Activated CD4-positive, alpha-beta memory T cell treated with anti-CD3 and anti-CD28 coated beads for 36 hours (primary cell): Measurements from ENCODE around the gene P3H2. TPM values are rescaled to one million over a fixed set of nuclear protein-coding genes. Genes with fewer than 3 reads are reported as not detected.

Experiments used
- CTCF ChIA-PET: fragments of 350-600 bp; sonication (Branson Sonifier 250); formaldehyde crosslinking; loops from one replicate; lab custom pipeline; 2021; ENCODE audit warnings: antibody characterized with exemption, inconsistent platforms; lab: Charles Lee
- POLR2A ChIA-PET: fragments of 350-600 bp; sonication (Branson Sonifier 250); formaldehyde crosslinking; loops from one replicate; lab custom pipeline; 2021; ENCODE audit warnings: antibody characterized with exemption; lab: Charles Lee
- DNase-seq: peaks from one replicate; pipeline ENCODE4 v3.0.0-alpha.2; 2020
- H3K27ac Mint-ChIP-seq: one replicate; pipeline ENCODE4 v1.8.0; 2021; ENCODE audit warnings: mixed read lengths
- H3K27me3 Mint-ChIP-seq: one replicate; pipeline ENCODE4 v1.8.0; 2021; ENCODE audit warnings: mixed read lengths
- H3K36me3 Mint-ChIP-seq: one replicate; pipeline ENCODE4 v1.8.0; 2021; ENCODE audit warnings: mixed read lengths
- H3K4me1 Mint-ChIP-seq: one replicate; pipeline ENCODE4 v1.8.0; 2021; ENCODE audit warnings: low read depth, mixed read lengths
- H3K4me3 Mint-ChIP-seq: one replicate; pipeline ENCODE4 v1.8.0; 2021; ENCODE audit warnings: mild to moderate bottlenecking, mixed read lengths
- H3K9me3 Mint-ChIP-seq: one replicate; pipeline ENCODE4 v1.8.0; 2021; ENCODE audit warnings: mixed read lengths
- intact Hi-C: fragments of 100-400 bp; cut with micrococcal nuclease; formaldehyde crosslinking; loops from one replicate; pipeline ENCODE4 v1.15.1; 2023
- total RNA-seq, 2 experiments: library from RNA; stranded (reverse); gene quantifications; one replicate each; pipeline ENCODE4 v1.2.3, GENCODE V29; 2021

The P3H2 gene
- total RNA-seq, 2 experiments from 2014 or later: not detected

- ChIA-PET CTCF (no interaction called here), POLR2A (no interaction called here)
- Mint-ChIP-seq H3K9me3 (no peaks in the 10 kb centered on the region), H3K4me3 (no peak overlapping the region), H3K36me3 (no peaks in the 10 kb centered on the region), H3K27ac (no peak overlapping the region), H3K4me1 (no peaks in the 10 kb centered on the region), H3K27me3 (peaks cover 9% of the 10 kb centered on the region)
- no peak for DNase-seq
- intact Hi-C loops: no loop called here
Observed at GRCh38 chr3:190041333-190042041, 79.2 kb downstream of the P3H2 start.

GRCh38 chr3:190040145-190040544 is 80.6 kb downstream of the P3H2 start:
- H3K4me1 Mint-ChIP-seq: no peaks in the 10 kb centered on the region
- H3K4me3 Mint-ChIP-seq: no peak overlapping the region
- no peaks in the 10 kb centered on the region for H3K9me3 Mint-ChIP-seq
- CTCF ChIA-PET: no interaction called here
- peaks cover 14% of the 10 kb centered on the region for H3K27me3 Mint-ChIP-seq
- no peak for DNase-seq
- no peaks in the 10 kb centered on the region for H3K36me3 Mint-ChIP-seq
- intact Hi-C loops: no loop called here
- no peak overlapping the region for H3K27ac Mint-ChIP-seq
- POLR2A ChIA-PET: no interaction called here

- DNase-seq: no peak
- intact Hi-C loops: no loop called here
- Mint-ChIP-seq H3K4me1 (no peaks in the 10 kb centered on the region), H3K36me3 (no peaks in the 10 kb centered on the region), H3K27me3 (peaks cover 14% of the 10 kb centered on the region), H3K9me3 (no peaks in the 10 kb centered on the region), H3K4me3 (no peak overlapping the region), H3K27ac (no peak overlapping the region)
- POLR2A ChIA-PET: no interaction called here
- CTCF ChIA-PET: no interaction called here
Observed at GRCh38 chr3:190038050-190038933, 82.4 kb downstream of the P3H2 start.

GRCh38 chr3:190036631-190037030 is 84.1 kb downstream of the P3H2 start:
- Mint-ChIP-seq H3K4me1 (no peaks in the 10 kb centered on the region), H3K27ac (no peak overlapping the region), H3K27me3 (peaks cover 14% of the 10 kb centered on the region), H3K36me3 (no peaks in the 10 kb centered on the region), H3K9me3 (no peaks in the 10 kb centered on the region), H3K4me3 (no peak overlapping the region)
- intact Hi-C loops: no loop called here
- CTCF ChIA-PET: no interaction called here
- POLR2A ChIA-PET: no interaction called here
- DNase-seq: no peak

GRCh38 chr3:190034446-190034845 is 86.3 kb downstream of the P3H2 start:
- ChIA-PET CTCF (no interaction called here), POLR2A (no interaction called here)
- DNase-seq: no peak
- intact Hi-C loops: no loop called here
- Mint-ChIP-seq H3K9me3 (no peaks in the 10 kb centered on the region), H3K4me1 (no peaks in the 10 kb centered on the region), H3K36me3 (no peaks in the 10 kb centered on the region), H3K27ac (no peak overlapping the region), H3K4me3 (no peak overlapping the region), H3K27me3 (peaks cover 9% of the 10 kb centered on the region)

- Mint-ChIP-seq H3K4me3 (no peak overlapping the region), H3K27ac (no peak overlapping the region), H3K4me1 (no peaks in the 10 kb centered on the region), H3K27me3 (peaks cover 10% of the 10 kb centered on the region), H3K9me3 (no peaks in the 10 kb centered on the region), H3K36me3 (no peaks in the 10 kb centered on the region)
- intact Hi-C loops: no loop called here
- POLR2A ChIA-PET: no interaction called here
- no peak for DNase-seq
- CTCF ChIA-PET: no interaction called here
Observed at GRCh38 chr3:190032923-190033322, 87.8 kb downstream of the P3H2 start.

- Mint-ChIP-seq H3K36me3 (no peaks in the 10 kb centered on the region), H3K4me3 (no peak overlapping the region), H3K9me3 (no peaks in the 10 kb centered on the region), H3K27ac (no peak overlapping the region), H3K27me3 (peaks cover 11% of the 10 kb centered on the region), H3K4me1 (no peaks in the 10 kb centered on the region)
- ChIA-PET CTCF (no interaction called here), POLR2A (interaction anchor here (0.7 kb wide), 1 partner anchor 10 kb away, joined by 7 read pairs; no protein-coding TSS in a partner anchor)
- DNase-seq: no peak
- intact Hi-C loops: no loop called here
Observed at GRCh38 chr3:190031887-190032752, 88.6 kb downstream of the P3H2 start.

GRCh38 chr3:190027116-190027515 is 93.6 kb downstream of the P3H2 start:
- peaks cover 4% of the 10 kb centered on the region for H3K27me3 Mint-ChIP-seq
- intact Hi-C loops: no loop called here
- H3K27ac Mint-ChIP-seq: no peak overlapping the region
- no peak for DNase-seq
- no peak overlapping the region for H3K4me3 Mint-ChIP-seq
- ChIA-PET CTCF (no interaction called here), POLR2A (no interaction called here)
- H3K9me3 Mint-ChIP-seq: no peaks in the 10 kb centered on the region
- no peaks in the 10 kb centered on the region for H3K4me1 Mint-ChIP-seq
- no peaks in the 10 kb centered on the region for H3K36me3 Mint-ChIP-seq

GRCh38 chr3:190026154-190026553 is 94.5 kb downstream of the P3H2 start:
- Mint-ChIP-seq H3K4me3 (no peak overlapping the region), H3K4me1 (no peaks in the 10 kb centered on the region), H3K27ac (no peak overlapping the region), H3K9me3 (no peaks in the 10 kb centered on the region), H3K27me3 (peaks cover 4% of the 10 kb centered on the region), H3K36me3 (no peaks in the 10 kb centered on the region)
- ChIA-PET POLR2A (no interaction called here), CTCF (no interaction called here)
- intact Hi-C loops: no loop called here
- no peak for DNase-seq

- no peaks in the 10 kb centered on the region for H3K4me1 Mint-ChIP-seq
- no peak overlapping the region for H3K27ac Mint-ChIP-seq
- no peaks in the 10 kb centered on the region for H3K9me3 Mint-ChIP-seq
- peaks cover 4% of the 10 kb centered on the region for H3K27me3 Mint-ChIP-seq
- no peak for DNase-seq
- no peaks in the 10 kb centered on the region for H3K36me3 Mint-ChIP-seq
- ChIA-PET CTCF (interaction anchor here (0.7 to 1.5 kb wide), 2 partner anchors 61 to 1109 kb away, joined by 3 to 4 read pairs; no protein-coding TSS in a partner anchor), POLR2A (no interaction called here)
- intact Hi-C loops: no loop called here
- no peak overlapping the region for H3K4me3 Mint-ChIP-seq
Observed at GRCh38 chr3:190024912-190025311, 95.8 kb downstream of the P3H2 start.

GRCh38 chr3:190019844-190020243 is 100.9 kb downstream of the P3H2 start:
- peaks cover 10% of the 10 kb centered on the region for H3K27me3 Mint-ChIP-seq
- H3K9me3 Mint-ChIP-seq: no peaks in the 10 kb centered on the region
- no peak for DNase-seq
- H3K4me3 Mint-ChIP-seq: no peak overlapping the region
- no peak overlapping the region for H3K27ac Mint-ChIP-seq
- intact Hi-C loops: no loop called here
- POLR2A ChIA-PET: no interaction called here
- H3K36me3 Mint-ChIP-seq: no peaks in the 10 kb centered on the region
- H3K4me1 Mint-ChIP-seq: no peaks in the 10 kb centered on the region
- CTCF ChIA-PET: no interaction called here

- H3K27ac Mint-ChIP-seq: no peak overlapping the region
Observed at GRCh38 chr3:190019006-190019405, 101.7 kb downstream of the P3H2 start.

More at GRCh38 chr3:190019006-190019405, 101.7 kb downstream of the P3H2 start:
- Mint-ChIP-seq H3K27me3 (peaks cover 10% of the 10 kb centered on the region), H3K4me3 (no peak overlapping the region), H3K9me3 (no peaks in the 10 kb centered on the region), H3K36me3 (no peaks in the 10 kb centered on the region), H3K4me1 (no peaks in the 10 kb centered on the region)
- no peak for DNase-seq
- ChIA-PET CTCF (no interaction called here), POLR2A (no interaction called here)
- intact Hi-C loops: no loop called here
